ENCODE measurements around the gene DNAJA3.

The DNAJA3 gene

DNA sequence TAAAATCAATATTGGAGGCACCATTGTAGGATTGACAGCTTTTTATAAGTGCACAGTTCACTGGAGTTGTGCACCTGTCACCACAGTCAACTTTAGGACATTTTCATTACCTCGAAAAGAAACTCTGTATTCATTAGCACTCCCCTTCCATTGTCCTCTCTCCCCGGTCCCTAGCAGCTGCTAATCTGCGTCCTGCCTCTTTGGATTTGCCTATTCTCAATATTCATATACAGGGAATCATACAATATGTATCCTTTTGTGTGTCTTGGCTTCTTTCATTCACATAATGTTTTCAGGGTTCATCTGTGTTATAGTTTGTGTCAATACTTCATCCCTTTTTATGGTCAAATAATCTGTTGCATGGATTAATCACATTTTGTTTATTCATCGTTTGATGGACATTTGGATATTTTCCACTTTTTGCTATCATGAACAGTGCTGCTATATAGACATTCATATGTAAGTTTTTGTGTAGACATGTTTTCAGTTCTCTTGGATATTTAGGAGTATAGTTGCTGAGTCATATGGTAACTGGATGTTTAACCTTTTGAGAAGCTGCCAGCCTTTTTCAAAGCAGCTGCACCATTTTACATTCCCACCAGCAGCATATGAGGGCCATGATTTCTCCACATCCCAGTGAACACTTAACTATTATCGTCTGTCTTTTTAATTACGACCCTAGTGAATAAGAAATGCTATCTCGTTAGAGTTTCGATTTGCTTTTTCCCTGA lies 9.8 kb downstream of the DNAJA3 start:
- DNase-seq = no peak

- DNase-seq = no peak
These were observed 11.7 kb downstream of the DNAJA3 start for GRCh38 chr16:4437366-4437765.

DNA sequence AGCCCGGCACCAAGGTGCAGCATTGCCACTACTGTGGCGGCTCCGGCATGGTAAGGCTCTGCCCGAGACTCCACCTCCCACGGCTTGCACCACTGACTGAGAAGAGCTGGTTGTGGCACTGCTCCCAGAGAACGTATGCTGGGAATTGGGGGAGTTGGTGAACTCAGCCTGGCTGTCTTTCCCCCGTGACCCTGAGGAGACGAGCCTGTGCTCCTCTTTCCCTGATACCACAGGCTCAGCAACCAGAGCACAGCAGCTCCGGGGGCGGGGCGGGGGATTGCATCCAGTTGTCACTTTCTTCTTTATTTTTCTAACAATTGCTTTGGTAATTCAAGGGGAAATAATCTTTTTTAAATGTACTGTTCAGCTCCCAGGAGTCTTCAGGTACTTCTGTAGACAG lies 16.7 kb downstream of the DNAJA3 start:
- no peak for DNase-seq

GRCh38 chr16:4443271-4443670 lies 17.6 kb downstream of the DNAJA3 start:
- DNase-seq = no peak

- DNase-seq = no peak
These were observed 18.3 kb downstream of the DNAJA3 start for GRCh38 chr16:4443986-4444385.

DNA sequence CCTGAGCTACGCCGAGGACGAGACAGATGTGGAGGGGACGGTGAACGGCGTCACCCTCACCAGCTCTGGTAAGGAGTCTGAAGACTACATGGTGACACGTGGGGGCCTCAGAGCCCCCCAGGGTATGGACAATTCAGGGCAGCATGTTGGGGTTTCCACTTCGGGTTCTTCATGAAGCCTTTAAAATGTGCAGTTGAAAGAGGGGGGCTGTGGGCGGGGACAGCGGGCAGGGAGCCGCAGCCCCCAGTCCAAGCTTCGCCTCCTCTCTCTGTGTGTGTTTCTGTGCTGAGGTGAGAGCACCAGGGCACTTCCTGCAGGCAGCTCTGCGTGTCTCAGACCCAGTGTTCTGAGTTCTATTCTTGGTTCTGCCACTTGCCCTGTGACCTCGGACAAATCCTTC lies 24.8 kb downstream of the DNAJA3 start:
- DNase-seq = no peak

DNA sequence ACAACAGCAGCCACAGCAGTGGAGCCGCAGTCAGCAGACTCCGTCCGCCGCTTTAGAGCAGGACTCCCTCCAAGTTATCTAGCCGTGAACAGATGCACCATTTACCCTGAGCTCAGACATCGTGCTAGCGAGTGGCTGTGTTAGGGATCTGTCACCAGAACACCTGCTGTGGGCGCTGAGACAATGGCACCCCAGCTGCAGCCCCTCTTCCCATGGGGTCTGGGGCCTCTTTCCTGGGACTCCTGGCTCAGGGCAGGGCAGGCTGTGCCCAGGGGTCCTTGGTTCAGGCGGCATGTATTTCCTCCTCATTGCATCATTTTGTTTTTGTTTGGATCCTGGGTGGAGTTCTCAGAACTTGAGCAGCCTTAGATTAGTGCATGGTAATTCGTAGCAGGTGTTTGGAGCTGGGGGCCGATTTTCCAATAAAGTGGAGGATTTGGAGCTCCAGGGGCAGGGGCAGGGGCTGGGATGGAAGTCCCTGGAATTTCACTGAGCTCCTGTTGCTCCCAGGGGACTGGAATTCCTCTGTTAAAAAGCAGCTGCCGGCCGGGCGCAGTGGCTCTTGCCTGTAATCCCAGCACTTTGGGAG lies 25.4 kb downstream of the DNAJA3 start:
- DNase-seq = no peak

DNA sequence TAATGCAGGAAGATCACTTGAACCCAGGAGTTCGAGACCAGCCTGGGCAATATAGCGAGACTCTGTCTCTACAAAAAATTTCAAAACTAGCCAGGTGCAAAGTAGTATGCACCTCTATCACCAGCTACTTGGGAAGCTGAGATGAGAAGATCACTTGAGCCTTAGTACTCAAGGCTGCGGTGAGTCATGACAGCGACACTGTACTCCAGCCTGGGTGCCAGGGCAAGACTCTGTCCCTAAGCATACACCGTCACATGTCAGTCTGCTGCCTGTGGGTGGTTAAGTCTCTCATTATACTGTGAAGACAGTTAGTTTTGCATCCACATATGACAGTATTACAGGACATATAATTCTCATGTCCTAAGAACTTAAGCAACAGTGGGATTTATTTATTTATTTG lies 27.0 kb downstream of the DNAJA3 start:
- no peak for DNase-seq

DNA sequence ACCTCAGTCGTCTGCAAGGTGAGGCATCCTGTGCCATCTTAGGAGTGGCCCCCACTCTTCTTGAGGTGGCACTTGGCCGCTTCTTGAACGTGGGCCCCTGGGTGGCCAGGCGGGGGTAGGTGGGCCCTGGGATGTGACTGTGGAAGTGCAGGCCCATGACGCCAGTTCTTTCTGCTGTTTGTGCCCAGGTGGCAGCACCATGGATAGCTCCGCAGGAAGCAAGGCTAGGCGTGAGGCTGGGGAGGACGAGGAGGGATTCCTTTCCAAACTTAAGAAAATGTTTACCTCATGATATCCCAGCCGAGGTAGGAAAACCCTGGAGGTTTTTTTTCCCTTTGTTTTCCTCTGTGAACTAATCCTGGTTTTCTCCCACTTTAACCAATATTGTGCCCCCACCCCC lies 29.0 kb downstream of the DNAJA3 start:
- no peak for DNase-seq

DNA sequence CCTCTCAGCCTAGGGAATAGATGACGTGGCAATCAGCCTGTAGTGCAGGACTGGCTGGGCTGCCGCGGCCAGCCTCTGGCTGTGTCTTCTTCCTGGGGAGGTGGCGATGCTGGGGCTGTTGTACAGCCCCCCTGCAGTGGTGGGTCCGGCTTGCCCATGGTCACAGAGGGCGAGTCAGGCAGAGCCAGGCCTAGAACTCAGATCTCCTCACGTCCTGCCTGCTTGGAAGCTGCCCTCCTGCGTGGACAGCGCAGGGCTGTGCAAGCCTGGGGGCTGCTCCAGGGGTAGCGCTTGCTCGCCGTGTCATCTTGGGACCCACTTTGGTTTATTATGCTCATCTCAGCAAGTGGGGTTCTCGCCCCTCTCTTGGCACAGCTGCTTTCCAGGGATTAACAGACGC lies 29.4 kb downstream of the DNAJA3 start:
- DNase-seq = no peak

- no peak for DNase-seq
These were observed 30.3 kb downstream of the DNAJA3 start for GRCh38 chr16:4455951-4456350.

GRCh38 chr16:4460936-4461249 lies 35.2 kb downstream of the DNAJA3 start:
- DNase-seq = no peak

DNA sequence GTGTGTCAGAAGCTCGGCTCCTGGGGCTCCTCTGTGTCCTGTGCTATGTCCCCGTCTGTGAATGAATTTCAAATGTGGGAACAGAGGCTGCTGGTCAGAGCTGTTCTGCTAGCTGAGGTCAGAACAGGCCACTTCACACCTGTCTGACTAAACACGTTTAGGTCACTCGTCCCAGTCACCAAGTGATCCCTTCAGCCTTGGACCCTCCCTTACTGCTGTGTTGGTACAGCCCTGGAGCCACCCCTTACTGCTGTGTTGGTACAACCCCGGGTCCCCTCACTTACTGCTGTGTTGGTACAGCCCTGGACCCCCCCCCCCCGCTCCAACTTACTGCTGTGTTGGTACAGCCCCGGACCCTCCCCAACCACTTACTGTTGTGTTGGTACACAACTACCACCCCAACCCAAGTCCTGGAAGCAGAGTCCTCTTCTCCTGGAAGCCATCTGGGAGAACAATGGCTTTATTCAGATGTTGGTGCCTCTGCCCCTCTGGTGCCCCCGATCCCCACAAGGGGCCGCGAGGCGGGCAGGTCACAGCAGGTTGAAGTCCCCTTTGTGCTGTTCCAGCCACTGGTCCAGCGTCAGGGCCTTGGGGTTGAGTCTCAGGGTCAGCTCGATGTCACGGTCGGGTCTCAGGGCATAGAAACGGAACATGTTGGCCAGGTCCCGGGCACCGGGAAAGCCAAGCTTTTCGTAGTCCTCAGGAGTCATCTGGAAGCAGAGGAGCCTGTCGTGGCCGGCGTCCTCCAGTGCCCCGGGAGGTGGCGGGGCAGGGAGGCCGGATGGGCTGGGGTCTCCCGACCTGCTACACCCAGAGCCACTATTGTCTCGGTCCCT lies 35.8 kb downstream of the DNAJA3 start:
- no peak for DNase-seq

DNA sequence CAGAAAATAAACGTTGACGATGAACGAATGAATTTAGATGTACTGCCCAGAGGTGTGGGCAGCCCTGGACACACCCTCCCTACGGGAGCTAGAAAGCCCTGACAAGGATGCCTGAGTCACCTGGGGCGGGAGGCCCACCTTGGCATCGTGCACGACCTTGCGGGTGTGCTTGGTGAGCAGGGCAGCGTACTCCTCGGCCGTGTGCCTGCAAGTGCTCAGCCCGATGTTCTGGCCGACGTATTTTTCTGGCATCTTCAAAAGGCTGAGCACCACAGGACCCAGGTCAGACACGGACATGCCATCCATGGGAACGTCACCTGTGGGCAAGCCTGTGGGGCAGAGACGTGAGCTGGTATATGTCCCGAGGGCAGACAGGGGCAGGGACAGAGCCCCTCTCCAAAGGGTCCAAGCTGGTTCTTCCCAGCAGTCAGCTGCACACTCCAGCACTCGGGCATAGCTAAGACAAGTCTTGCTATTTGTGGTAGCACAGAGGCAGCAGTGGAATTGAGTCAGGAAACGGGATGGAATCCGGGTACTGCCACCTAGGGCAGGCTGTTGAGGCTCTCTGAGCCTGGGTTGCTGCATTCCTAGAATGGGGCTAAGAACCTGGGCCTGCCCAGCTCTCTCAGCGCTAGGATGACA lies 38.0 kb downstream of the DNAJA3 start:
- no peak for DNase-seq

GRCh38 chr16:4465977-4466779 lies 40.5 kb downstream of the DNAJA3 start:
- DNase-seq = no peak

DNA sequence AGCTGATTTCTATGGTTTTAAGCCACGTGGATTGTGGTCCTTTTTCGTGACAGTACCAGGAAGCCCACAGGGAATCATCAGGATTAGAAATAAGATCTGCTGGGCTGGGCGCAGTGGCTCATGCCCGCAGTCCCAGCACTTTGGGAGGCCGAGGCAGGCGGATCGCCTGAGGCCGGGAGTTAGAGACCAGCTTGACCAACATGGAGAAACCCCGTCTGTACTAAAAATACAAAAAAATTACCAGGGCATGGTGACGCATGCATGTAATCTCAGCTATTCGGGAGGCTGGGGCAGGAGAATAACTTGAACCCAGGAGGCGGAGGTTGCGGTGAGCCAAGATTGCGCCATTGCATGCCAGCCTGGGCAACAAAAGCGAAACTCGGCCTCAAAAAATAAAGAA lies 42.2 kb downstream of the DNAJA3 start:
- DNase-seq = no peak

DNA sequence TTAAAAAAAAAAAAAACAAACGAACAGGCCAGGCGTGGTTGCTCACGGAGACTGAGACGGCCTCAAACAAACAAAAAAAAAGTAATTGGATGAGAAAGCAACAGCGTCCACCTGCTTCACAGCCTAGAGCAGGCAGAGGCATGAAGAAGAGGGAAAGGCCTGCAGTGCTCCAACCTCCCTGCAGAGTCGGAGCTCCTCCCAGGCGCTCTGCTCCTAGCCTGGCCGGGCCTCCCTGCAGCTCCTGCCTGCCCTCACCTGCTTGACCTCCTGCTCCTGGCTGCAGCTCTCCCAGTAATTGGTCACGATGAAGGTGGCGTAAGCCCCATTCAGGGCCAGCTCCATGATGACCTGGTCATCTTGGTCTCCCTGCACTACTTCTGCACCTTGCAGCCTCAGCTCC lies 43.3 kb downstream of the DNAJA3 start:
- no peak for DNase-seq

DNA sequence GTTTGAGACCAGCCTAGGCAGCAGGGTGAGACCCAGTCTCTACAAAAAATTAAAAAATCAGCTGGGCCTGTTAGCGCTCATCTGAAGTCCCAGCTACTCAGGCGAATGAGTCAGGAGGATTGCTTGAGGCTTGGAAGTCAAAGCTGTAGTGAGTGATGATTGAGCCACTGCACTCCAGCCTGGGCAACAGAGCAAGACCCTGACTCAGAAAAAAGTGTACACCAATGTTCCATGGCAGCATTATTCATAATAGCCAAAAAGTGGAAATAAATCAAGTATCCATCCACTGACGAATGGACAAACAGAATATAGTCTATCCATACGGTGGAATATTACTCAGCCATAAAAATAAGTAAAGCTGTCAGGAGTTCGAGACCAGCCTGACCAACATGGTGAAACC lies 46.2 kb downstream of the DNAJA3 start:
- DNase-seq = no peak

DNA sequence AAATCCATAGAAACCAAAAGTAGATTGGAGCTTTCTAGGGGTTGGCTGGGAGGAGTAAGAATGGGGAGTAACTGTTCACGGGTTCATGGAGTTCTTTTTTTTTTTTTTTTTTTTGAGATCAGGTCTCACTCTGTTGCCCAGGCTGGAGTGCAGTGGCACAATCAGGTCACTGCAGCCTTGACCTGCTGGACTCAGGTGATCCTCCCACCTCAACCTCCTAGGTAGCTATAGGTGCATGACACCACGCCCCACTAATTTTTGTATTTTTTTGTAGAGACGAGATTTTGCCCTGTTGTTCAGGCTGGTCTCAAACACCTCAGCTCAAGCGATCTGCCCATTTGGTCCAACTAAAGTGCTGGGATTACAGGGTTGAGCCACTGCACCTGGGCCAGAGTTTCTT lies 47.2 kb downstream of the DNAJA3 start:
- no peak for DNase-seq

- peak; percentile 75 to 92 for DNase-seq
These were observed 48.7 kb downstream of the DNAJA3 start, which contains the start of gene NMRAL1 for GRCh38 chr16:4474192-4474961. NMRAL1 (minus strand) TSS chr16:4474625; CDS start chr16:4474132, 493 bp downstream.

- DNase-seq = peak; percentile 72 to 93
These were observed 50.5 kb downstream of the DNAJA3 start, which contains the start of gene HMOX2 for GRCh38 chr16:4475880-4476788. HMOX2 (plus strand) TSS chr16:4476398; CDS start chr16:4505525, 29,127 bp downstream.
